Smooth muscle cell (in vitro differentiated cells): Measurements from ENCODE around the gene HAGH. TPM values are rescaled to one million over a fixed set of nuclear protein-coding genes. Genes with fewer than 3 reads are reported as not detected.

Source experiments
- DNase-seq: peaks from one replicate; lab custom pipeline; 2025; ENCODE audit not compliant: unreplicated experiment; lab: John Stamatoyannopoulos, UW
- H2AFZ ChIP-seq: fragments of 200-600 bp; sonication (generic); 2 replicates; pipeline ENCODE4 v1.6.0; 2016; ENCODE audit warnings: antibody characterized with exemption, low read depth, mild to moderate bottlenecking
- H3F3A ChIP-seq: fragments of 200-600 bp; sonication (generic); 2 replicates; pipeline ENCODE4 v1.6.0; 2017; ENCODE audit warnings: antibody characterized with exemption, low read depth
- H3K27ac ChIP-seq: fragments of 200-600 bp; sonication (generic); 2 replicates; pipeline ENCODE4 v1.5.1; 2016; ENCODE audit warnings: low read depth, mild to moderate bottlenecking
- H3K27me3 ChIP-seq: fragments of 200-600 bp; sonication (generic); 2 replicates; pipeline ENCODE4 v1.6.1; 2016; ENCODE audit warnings: low read depth, mild to moderate bottlenecking
- H3K36me3 ChIP-seq: fragments of 200-600 bp; sonication (generic); 2 replicates; pipeline ENCODE4 v1.5.1; 2016; ENCODE audit warnings: low read depth
- H3K4me1 ChIP-seq: fragments of 200-600 bp; sonication (generic); 2 replicates; pipeline ENCODE4 v1.5.1; 2016; ENCODE audit warnings: low read depth
- H3K4me2 ChIP-seq: fragments of 200-600 bp; sonication (generic); 2 replicates; pipeline ENCODE4 v1.6.0; 2016; ENCODE audit warnings: mild to moderate bottlenecking
- H3K4me3 ChIP-seq: fragments of 200-600 bp; sonication (generic); 2 replicates; pipeline ENCODE4 v1.5.1; 2016; ENCODE audit warnings: mild to moderate bottlenecking
- H3K79me2 ChIP-seq: fragments of 200-600 bp; sonication (generic); 2 replicates; pipeline ENCODE4 v1.6.0; 2016; ENCODE audit warnings: low read depth, mild to moderate bottlenecking
- H3K9ac ChIP-seq: fragments of 200-600 bp; sonication (generic); 2 replicates; pipeline ENCODE4 v1.6.0; 2016; ENCODE audit warnings: low read depth
- H3K9me3 ChIP-seq: fragments of 200-600 bp; sonication (generic); replicated peaks from 2 replicates; pipeline ENCODE4 v1.5.1; 2016; ENCODE audit warnings: low read depth
- H4K20me1 ChIP-seq: fragments of 200-600 bp; sonication (generic); 2 replicates; pipeline ENCODE4 v1.6.0; 2016; ENCODE audit warnings: low read depth
- WGBS: methylation state at CpG from one replicate; pipeline ENCODE4 v1.1.7; 2016; ENCODE audit warnings: low lambda C conversion rate; 5-methylcytosine and 5-hydroxymethylcytosine counted together
- polyA plus RNA-seq: library from polyadenylated mRNA; unstranded; fragments of >200 nt; fragmentation: Nextera tagmentation; extraction: Ambion mirVana; gene quantifications from 2 replicates; pipeline ENCODE4 v1.2.1, GENCODE V29; 2016
- total RNA-seq: library from RNA; depleted of rRNA; stranded (reverse); fragments of >200 nt; gene quantifications from 2 replicates; pipeline ENCODE4 v1.2.3, GENCODE V29; 2014
- TF ChIP-seq, protein P1 (sequence below): fragments of 200-600 bp; sonication (generic); IDR thresholded peaks from 2 replicates; pipeline ENCODE4 v1.5.1; 2017; ENCODE audit warnings: borderline replicate concordance, mild to moderate bottlenecking, antibody characterized with exemption; ENCODE audit not compliant: insufficient read depth, poor library complexity, severe bottlenecking

The HAGH gene
- total and polyA plus RNA-seq, 2 experiments from 2014 or later: 20.9 to 43.0 TPM

DNA sequence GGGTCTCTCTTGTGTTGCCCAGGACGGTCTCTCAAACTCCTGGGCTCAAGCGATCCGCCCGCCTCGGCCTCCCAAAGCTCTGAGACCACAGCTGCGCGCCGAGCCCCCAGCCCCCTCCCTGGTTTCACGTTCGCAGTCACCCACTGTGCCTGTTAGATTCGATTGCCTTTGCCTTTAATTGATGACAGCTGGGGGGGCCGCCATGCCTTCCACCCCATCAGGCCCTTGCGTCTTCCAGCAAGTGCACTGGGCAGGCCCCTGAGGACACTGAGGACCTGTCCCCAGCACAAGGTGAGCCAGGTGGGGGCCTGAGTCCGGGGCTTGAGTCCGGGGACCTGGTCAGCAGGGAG, 36.4 kb downstream of the HAGH start:
- WGBS: 93% methylated on average over 15 of the region's 15 CpGs
- H3K4me3 ChIP-seq: no peak overlapping the region
- no peaks in the 10 kb centered on the region for H3K36me3 ChIP-seq
- no peak overlapping the region for H2AFZ ChIP-seq
- peaks cover 32% of the 10 kb centered on the region for H4K20me1 ChIP-seq
- no peak overlapping the region for H3K4me2 ChIP-seq
- H3K9me3 ChIP-seq: no peaks in the 10 kb centered on the region
- TF ChIP-seq, protein P1, sequence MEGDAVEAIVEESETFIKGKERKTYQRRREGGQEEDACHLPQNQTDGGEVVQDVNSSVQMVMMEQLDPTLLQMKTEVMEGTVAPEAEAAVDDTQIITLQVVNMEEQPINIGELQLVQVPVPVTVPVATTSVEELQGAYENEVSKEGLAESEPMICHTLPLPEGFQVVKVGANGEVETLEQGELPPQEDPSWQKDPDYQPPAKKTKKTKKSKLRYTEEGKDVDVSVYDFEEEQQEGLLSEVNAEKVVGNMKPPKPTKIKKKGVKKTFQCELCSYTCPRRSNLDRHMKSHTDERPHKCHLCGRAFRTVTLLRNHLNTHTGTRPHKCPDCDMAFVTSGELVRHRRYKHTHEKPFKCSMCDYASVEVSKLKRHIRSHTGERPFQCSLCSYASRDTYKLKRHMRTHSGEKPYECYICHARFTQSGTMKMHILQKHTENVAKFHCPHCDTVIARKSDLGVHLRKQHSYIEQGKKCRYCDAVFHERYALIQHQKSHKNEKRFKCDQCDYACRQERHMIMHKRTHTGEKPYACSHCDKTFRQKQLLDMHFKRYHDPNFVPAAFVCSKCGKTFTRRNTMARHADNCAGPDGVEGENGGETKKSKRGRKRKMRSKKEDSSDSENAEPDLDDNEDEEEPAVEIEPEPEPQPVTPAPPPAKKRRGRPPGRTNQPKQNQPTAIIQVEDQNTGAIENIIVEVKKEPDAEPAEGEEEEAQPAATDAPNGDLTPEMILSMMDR: no peak
- no peaks in the 10 kb centered on the region for H3K27me3 ChIP-seq
- H3F3A ChIP-seq: no peaks in the 10 kb centered on the region
- H3K79me2 ChIP-seq: peaks cover 21% of the 10 kb centered on the region
- no peaks in the 10 kb centered on the region for H3K4me1 ChIP-seq
- H3K27ac ChIP-seq: no peak overlapping the region
- no peak overlapping the region for H3K9ac ChIP-seq
- DNase-seq: no peak

DNA sequence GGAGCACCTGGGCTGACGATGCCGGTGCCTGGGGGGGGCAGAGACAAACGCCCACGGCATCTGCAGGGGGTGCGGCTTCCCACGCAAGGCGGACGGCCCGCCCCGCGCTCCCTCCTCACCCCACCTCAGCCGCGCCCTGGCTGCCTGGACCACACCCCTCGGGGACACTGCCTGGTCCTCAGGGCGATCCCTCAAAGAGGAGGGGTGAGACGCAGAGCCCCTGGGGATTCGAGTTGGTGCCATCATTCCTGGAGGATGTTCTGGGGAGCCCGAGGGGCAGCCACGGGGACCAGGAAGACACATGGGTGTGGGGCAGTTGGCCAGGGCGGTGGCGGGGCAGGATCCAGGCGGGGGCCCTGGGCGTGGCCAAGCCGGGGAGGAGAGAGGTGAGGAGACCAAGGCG, 37.0 kb downstream of the HAGH start:
- H3K4me3 ChIP-seq: no peak overlapping the region
- H3K27ac ChIP-seq: no peak overlapping the region
- H3K9me3 ChIP-seq: no peaks in the 10 kb centered on the region
- no peaks in the 10 kb centered on the region for H3K27me3 ChIP-seq
- no peak overlapping the region for H2AFZ ChIP-seq
- WGBS: 96% methylated on average over 14 of the region's 25 CpGs
- peaks cover 37% of the 10 kb centered on the region for H4K20me1 ChIP-seq
- no peaks in the 10 kb centered on the region for H3F3A ChIP-seq
- peaks cover 27% of the 10 kb centered on the region for H3K79me2 ChIP-seq
- no peaks in the 10 kb centered on the region for H3K4me1 ChIP-seq
- no peaks in the 10 kb centered on the region for H3K36me3 ChIP-seq
- H3K4me2 ChIP-seq: no peak overlapping the region
- no peak overlapping the region for H3K9ac ChIP-seq
- DNase-seq: no peak
- TF ChIP-seq, protein P1: no peak

DNA sequence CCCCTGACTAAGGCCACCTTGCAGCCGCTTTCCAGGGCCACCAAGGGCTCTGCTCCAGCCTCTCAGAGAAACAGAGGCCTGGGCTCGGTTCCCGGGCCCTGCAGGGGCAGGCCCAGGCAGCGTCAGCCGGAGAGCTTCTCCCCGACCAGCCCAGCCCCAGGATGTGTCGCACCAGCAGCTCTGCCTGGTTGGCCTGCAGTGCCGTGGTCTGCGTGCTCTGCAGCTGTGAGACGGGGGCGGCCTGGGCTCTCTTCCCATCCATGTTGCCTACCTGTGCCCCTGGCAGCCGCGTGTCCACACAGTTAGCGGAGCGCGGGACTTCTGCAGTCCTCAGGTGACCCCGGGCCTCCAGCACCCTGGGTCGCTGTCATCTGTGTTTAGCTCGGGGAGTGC, 37.9 kb downstream of the HAGH start:
- Histone ChIP-seq H2AFZ (no peak overlapping the region), H3K27me3 (no peaks in the 10 kb centered on the region), H3K27ac (no peak overlapping the region), H3K4me3 (no peak overlapping the region), H3K79me2 (peaks cover 37% of the 10 kb centered on the region), H3K9me3 (no peaks in the 10 kb centered on the region), H3K9ac (no peak overlapping the region), H3K36me3 (no peaks in the 10 kb centered on the region), H4K20me1 (peaks cover 44% of the 10 kb centered on the region), H3K4me1 (no peaks in the 10 kb centered on the region), H3F3A (no peaks in the 10 kb centered on the region), H3K4me2 (no peak overlapping the region)
- no peak for DNase-seq
- TF ChIP-seq, protein P1: no peak
- WGBS: 89% methylated on average over 19 of the region's 19 CpGs

DNA sequence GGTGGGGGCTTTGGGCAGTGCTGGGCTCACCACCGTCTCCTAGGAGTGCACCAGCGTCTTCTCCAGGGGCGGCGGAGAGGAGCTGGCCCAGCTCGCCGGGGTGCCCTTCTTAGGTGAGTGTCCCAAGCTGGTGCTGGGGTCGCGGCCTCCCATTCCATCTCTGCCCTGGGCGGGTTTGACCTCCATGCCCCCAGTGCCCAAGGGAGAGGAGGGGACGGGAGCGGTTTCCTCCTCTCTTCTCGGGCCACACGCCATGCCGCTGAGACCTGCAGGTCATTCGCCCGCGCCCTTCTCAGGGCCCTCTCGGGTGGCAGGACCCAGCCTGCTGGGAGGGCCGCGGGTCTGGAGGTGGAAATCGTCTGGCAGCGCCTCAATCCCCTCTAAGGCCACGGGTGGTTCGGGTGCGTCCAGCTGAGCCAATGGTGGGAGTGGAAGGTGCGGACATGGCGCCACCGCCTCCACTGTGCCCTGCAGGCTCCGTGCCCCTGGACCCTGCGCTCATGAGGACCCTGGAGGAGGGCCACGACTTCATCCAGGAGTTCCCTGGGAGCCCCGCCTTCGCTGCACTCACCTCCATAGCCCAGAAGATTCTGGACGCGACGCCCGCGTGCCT, 38.4 kb downstream of the HAGH start:
- Histone ChIP-seq H3K27me3 (no peaks in the 10 kb centered on the region), H3K4me1 (no peaks in the 10 kb centered on the region), H3K27ac (no peak overlapping the region), H2AFZ (no peak overlapping the region), H3K4me3 (no peak overlapping the region), H4K20me1 (peaks cover 44% of the 10 kb centered on the region), H3K36me3 (no peaks in the 10 kb centered on the region), H3K79me2 (peaks cover 37% of the 10 kb centered on the region), H3K9ac (no peak overlapping the region), H3K9me3 (no peaks in the 10 kb centered on the region), H3K4me2 (no peak overlapping the region), H3F3A (no peaks in the 10 kb centered on the region)
- DNase-seq: no peak
- TF ChIP-seq, protein P1: no peak
- 96% methylated on average over 33 of the region's 38 CpGs for WGBS
